ENCODE results near the gene ZNF718. TPM values are rescaled to one million over a fixed set of nuclear protein-coding genes. Genes with fewer than 3 reads are reported as not detected.
"Not testable (repeated sequence)": the region's sequence is repeated elsewhere in the genome, so short reads cannot be mapped to it uniquely, and the experiment has no call there.

The ZNF718 gene
- polyA plus RNA-seq, 1 donor from 2014 or later = 6.4 TPM

- peaks cover 0 to 25% (median 19%) of the 10 kb centered on the region in 3 donors for H3K9me3 Mint-ChIP-seq
- not testable (repeated sequence) for H3K36me3 Mint-ChIP-seq, H3K27me3 Mint-ChIP-seq
- peak overlapping the region; percentile 98 to 100 (median 100) for H3K4me3 Mint-ChIP-seq
- peaks cover 6 to 15% (median 13%) of the 10 kb centered on the region in 3 donors for H3K4me1 Mint-ChIP-seq
- H3K27ac Mint-ChIP-seq = peak overlapping the region; percentile 94 to 96 (median 95)
Observed at GRCh38 chr4:123922-124274, 403 bp upstream of the ZNF718 start.

- H3K4me3 Mint-ChIP-seq = peak overlapping the region; percentile 98 to 100 (median 100)
- peak overlapping the region; percentile 94 to 96 (median 95) for H3K27ac Mint-ChIP-seq
- H3K27me3 Mint-ChIP-seq = peaks cover 4% of the 10 kb centered on the region
- H3K4me1 Mint-ChIP-seq = peaks cover 6 to 15% (median 13%) of the 10 kb centered on the region in 3 donors
- peaks cover 10% of the 10 kb centered on the region for H3K36me3 Mint-ChIP-seq
- peaks cover 1 to 30% (median 26%) of the 10 kb centered on the region in 3 donors for H3K9me3 Mint-ChIP-seq
Observed at GRCh38 chr4:125091-125771, 930 bp downstream of the ZNF718 start.

GRCh38 chr4:125833-126232 lies 1.5 kb downstream of the ZNF718 start:
- peaks cover 4% of the 10 kb centered on the region for H3K27me3 Mint-ChIP-seq
- H3K27ac Mint-ChIP-seq = peak overlapping the region in 2 of 3 donors; percentile 95 to 96
- peaks cover 6 to 15% (median 13%) of the 10 kb centered on the region in 3 donors for H3K4me1 Mint-ChIP-seq
- peaks cover 1 to 30% (median 24%) of the 10 kb centered on the region in 3 donors for H3K9me3 Mint-ChIP-seq
- H3K4me3 Mint-ChIP-seq = peak overlapping the region; percentile 98 to 100 (median 100)
- H3K36me3 Mint-ChIP-seq = peaks cover 10% of the 10 kb centered on the region

- peaks cover 7 to 41% (median 13%) of the 10 kb centered on the region in 3 donors for H3K9me3 Mint-ChIP-seq
- no peak overlapping the region for H3K27ac Mint-ChIP-seq
- peaks cover 38% of the 10 kb centered on the region for H3K36me3 Mint-ChIP-seq
- no peaks in the 10 kb centered on the region for H3K27me3 Mint-ChIP-seq
- peaks cover 0 to 2% (median 0%) of the 10 kb centered on the region in 3 donors for H3K4me1 Mint-ChIP-seq
- H3K4me3 Mint-ChIP-seq = no peak overlapping the region
Observed at GRCh38 chr4:132483-132882, 8.2 kb downstream of the ZNF718 start.

- Mint-ChIP-seq H3K27me3 (no peaks in the 10 kb centered on the region), H3K4me1 (peaks cover 0 to 11% (median 0%) of the 10 kb centered on the region in 3 donors)
Observed at GRCh38 chr4:138935-139334, 14.6 kb downstream of the ZNF718 start.

GRCh38 chr4:139691-140090 lies 15.4 kb downstream of the ZNF718 start:
- H3K9me3 Mint-ChIP-seq = peaks cover 23 to 65% (median 40%) of the 10 kb centered on the region in 3 donors
- H3K27ac Mint-ChIP-seq = no peak overlapping the region
- H3K4me1 Mint-ChIP-seq = peaks cover 0 to 11% (median 0%) of the 10 kb centered on the region in 3 donors
- H3K4me3 Mint-ChIP-seq = no peak overlapping the region
- peaks cover 70% of the 10 kb centered on the region for H3K36me3 Mint-ChIP-seq
- H3K27me3 Mint-ChIP-seq = no peaks in the 10 kb centered on the region

More at GRCh38 chr4:138935-139334, 14.6 kb downstream of the ZNF718 start:
- Mint-ChIP-seq H3K4me3 (peak overlapping the region in 2 of 4 donors; percentile 41 to 53), H3K9me3 (peaks cover 23 to 58% (median 35%) of the 10 kb centered on the region in 3 donors), H3K36me3 (peaks cover 66% of the 10 kb centered on the region), H3K27ac (no peak overlapping the region)

- Mint-ChIP-seq H3K27me3 (no peaks in the 10 kb centered on the region), H3K9me3 (peaks cover 12 to 41% (median 28%) of the 10 kb centered on the region in 3 donors), H3K4me3 (no peak overlapping the region), H3K36me3 (peaks cover 39% of the 10 kb centered on the region), H3K4me1 (peaks cover 0 to 2% (median 0%) of the 10 kb centered on the region in 3 donors), H3K27ac (no peak overlapping the region)
Observed at GRCh38 chr4:146621-147020, 22.3 kb downstream of the ZNF718 start.

GRCh38 chr4:147233-147632 lies 22.9 kb downstream of the ZNF718 start:
- Mint-ChIP-seq H3K9me3 (peaks cover 12 to 41% (median 24%) of the 10 kb centered on the region in 3 donors), H3K4me1 (peaks cover 0 to 2% (median 0%) of the 10 kb centered on the region in 3 donors), H3K27me3 (no peaks in the 10 kb centered on the region), H3K27ac (no peak overlapping the region), H3K36me3 (peaks cover 37% of the 10 kb centered on the region), H3K4me3 (no peak overlapping the region)

GRCh38 chr4:161496-162284 lies 37.4 kb downstream of the ZNF718 start:
- Mint-ChIP-seq H3K9me3 (peaks cover 1 to 41% (median 27%) of the 10 kb centered on the region in 3 donors), H3K27me3 (no peaks in the 10 kb centered on the region), H3K36me3 (peaks cover 10% of the 10 kb centered on the region)

GRCh38 chr4:169640-170039 lies 45.3 kb downstream of the ZNF718 start:
- not testable (repeated sequence) for H3K36me3 Mint-ChIP-seq, H3K27me3 Mint-ChIP-seq, H3K4me1 Mint-ChIP-seq
- Mint-ChIP-seq H3K27ac (peak overlapping the region in 1 of 3 donors; percentile 73), H3K9me3 (peaks cover 4 to 40% (median 13%) of the 10 kb centered on the region in 3 donors), H3K4me3 (peak overlapping the region in 1 of 4 donors; percentile 12)

More at GRCh38 chr4:161496-162284, 37.4 kb downstream of the ZNF718 start:
- Mint-ChIP-seq H3K27ac (no peak overlapping the region), H3K4me3 (peak overlapping the region in 1 of 4 donors; percentile 28), H3K4me1 (no peaks in the 10 kb centered on the region)

- not testable (repeated sequence) for H3K36me3 Mint-ChIP-seq, H3K4me3 Mint-ChIP-seq, H3K4me1 Mint-ChIP-seq, H3K27me3 Mint-ChIP-seq, H3K27ac Mint-ChIP-seq
- peaks cover 13 to 43% (median 23%) of the 10 kb centered on the region in 3 donors for H3K9me3 Mint-ChIP-seq
Observed at GRCh38 chr4:171318-171717, 47.0 kb downstream of the ZNF718 start.

GRCh38 chr4:173666-174314 lies 49.5 kb downstream of the ZNF718 start:
- peaks cover 20 to 36% (median 34%) of the 10 kb centered on the region in 3 donors for H3K9me3 Mint-ChIP-seq
- no peaks in the 10 kb centered on the region for H3K27me3 Mint-ChIP-seq
- H3K36me3 Mint-ChIP-seq = peaks cover 7% of the 10 kb centered on the region
- H3K4me1 Mint-ChIP-seq = no peaks in the 10 kb centered on the region
- no peak overlapping the region for H3K27ac Mint-ChIP-seq
- no peak overlapping the region for H3K4me3 Mint-ChIP-seq

GRCh38 chr4:175986-176385 lies 51.7 kb downstream of the ZNF718 start:
- H3K4me1 Mint-ChIP-seq = no peaks in the 10 kb centered on the region
- peaks cover 5% of the 10 kb centered on the region for H3K36me3 Mint-ChIP-seq
- no peak overlapping the region for H3K4me3 Mint-ChIP-seq
- peaks cover 23 to 46% (median 39%) of the 10 kb centered on the region in 3 donors for H3K9me3 Mint-ChIP-seq
- no peaks in the 10 kb centered on the region for H3K27me3 Mint-ChIP-seq
- H3K27ac Mint-ChIP-seq = peak overlapping the region in 1 of 3 donors; percentile 53

GRCh38 chr4:176995-177394 lies 52.7 kb downstream of the ZNF718 start:
- Mint-ChIP-seq H3K4me1 (no peaks in the 10 kb centered on the region), H3K27me3 (no peaks in the 10 kb centered on the region), H3K4me3 (no peak overlapping the region), H3K9me3 (peaks cover 23 to 52% (median 40%) of the 10 kb centered on the region in 3 donors), H3K36me3 (peaks cover 10% of the 10 kb centered on the region), H3K27ac (no peak overlapping the region)

GRCh38 chr4:182225-182624 lies 57.9 kb downstream of the ZNF718 start:
- H3K4me1 Mint-ChIP-seq, H3K4me3 Mint-ChIP-seq, H3K27me3 Mint-ChIP-seq, H3K27ac Mint-ChIP-seq: not testable (repeated sequence)
- Mint-ChIP-seq H3K36me3 (peaks cover 21% of the 10 kb centered on the region), H3K9me3 (peaks cover 23 to 54% (median 54%) of the 10 kb centered on the region in 3 donors)

Measured in IgD-negative memory B cell (primary cell).